Myocyte (in vitro differentiated cells): ENCODE results near the gene GCHFR. TPM values are rescaled to one million over a fixed set of nuclear protein-coding genes. Genes with fewer than 3 reads are reported as not detected.

Source experiments
- DNase-seq: peaks from one replicate; pipeline ENCODE4 v3.0.0-alpha.2; 2012; ENCODE audit warnings: low read depth
- polyA plus RNA-seq: library from polyadenylated mRNA; unstranded; fragments of >200 nt; gene quantifications from one replicate; pipeline ENCODE4 v1.2.1, GENCODE V29; 2012; ENCODE audit warnings: missing spikeins
- total RNA-seq: library from RNA; depleted of rRNA; stranded (reverse); fragments of >200 nt; gene quantifications from 2 replicates; pipeline ENCODE4 v1.2.3, GENCODE V29; 2014

GCHFR gene
- total RNA-seq: 5.5 and 8.0 TPM in 2 replicates
- 2.7 TPM for polyA plus RNA-seq

DNA sequence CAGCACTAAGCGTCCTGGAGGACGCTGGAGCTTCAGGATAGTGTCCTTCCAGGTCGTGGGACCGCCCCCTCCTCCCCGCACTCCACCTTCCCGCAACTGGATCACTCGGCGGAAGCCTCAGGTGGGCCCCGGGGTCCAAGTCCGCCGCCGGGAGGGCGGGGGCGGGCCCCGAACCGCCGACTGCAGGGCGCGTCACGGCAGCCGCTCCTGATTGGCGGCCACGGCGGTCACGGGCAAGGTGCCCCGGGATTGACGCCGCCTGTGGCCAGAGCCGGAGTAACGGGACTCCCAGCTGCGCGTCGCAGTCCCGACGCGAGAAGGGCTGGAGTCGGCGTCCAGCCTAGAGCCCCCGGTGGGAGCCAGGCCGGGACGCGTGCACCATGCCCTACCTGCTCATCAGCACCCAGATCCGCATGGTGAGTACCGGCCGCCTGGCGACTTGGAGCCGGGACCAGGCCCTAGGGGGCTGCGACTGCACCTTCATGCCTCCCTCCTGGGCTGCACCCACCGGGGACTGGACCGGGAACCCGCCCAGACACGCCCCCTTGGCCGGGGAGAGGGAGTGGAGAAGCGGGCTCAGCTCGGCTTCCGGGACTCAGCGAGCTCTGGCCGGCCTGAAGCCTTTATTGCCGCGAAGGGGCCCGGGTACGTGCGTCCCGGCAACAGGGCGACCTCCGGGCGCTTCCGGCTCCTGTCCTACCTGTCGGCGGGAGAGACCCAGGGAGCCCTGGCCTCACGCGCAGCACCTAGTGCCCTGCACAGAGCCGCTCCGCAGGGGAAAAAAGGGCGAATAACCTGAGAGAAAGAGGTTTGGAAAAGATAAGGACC lies at the start of gene GCHFR:
TSS of gene GCHFR (plus strand) at position 268 of the 828 bp plus-strand sequence. CDS start at position 381, 113 bp downstream.
- DNase-seq: peak; percentile 71

DNA sequence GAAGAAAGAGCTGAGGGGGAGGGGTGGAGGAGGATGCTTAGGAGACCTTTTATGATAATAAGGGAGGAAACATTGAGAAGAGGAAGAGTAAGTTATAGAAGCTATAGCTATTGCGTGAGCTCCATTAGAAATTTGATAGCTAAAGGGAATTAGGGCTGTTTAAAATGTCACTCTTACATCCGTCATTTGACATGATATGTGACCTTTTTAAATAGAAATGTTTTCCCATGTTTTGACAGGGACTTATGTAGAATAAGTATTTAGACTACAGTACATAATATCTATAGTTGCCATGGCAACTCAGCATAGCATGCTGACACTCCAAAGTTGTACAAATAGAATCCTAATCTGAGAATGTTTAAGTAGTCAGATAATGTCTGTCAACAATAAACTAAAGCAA lies 49.7 kb upstream of the GCHFR start:
- DNase-seq: no peak

DNA sequence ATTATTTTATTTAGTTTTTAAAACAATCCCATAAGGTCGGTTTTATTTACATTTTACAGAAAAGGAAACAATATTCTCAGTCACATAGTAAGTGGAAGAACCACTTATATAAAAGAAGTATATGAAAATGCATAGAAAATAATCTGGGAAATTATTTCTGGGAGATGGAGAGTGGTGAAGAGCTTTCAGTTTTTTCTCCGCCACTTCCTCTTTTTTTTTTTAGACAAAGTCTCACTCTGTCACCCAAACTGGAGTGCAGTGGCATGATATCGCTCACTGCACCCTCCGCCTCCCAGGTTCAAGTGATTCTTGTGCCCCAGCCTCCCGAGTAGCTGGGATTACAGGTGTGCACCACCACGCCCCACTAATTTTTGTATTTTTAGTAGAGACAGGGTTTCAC lies 47.7 kb upstream of the GCHFR start:
- DNase-seq: no peak

DNA sequence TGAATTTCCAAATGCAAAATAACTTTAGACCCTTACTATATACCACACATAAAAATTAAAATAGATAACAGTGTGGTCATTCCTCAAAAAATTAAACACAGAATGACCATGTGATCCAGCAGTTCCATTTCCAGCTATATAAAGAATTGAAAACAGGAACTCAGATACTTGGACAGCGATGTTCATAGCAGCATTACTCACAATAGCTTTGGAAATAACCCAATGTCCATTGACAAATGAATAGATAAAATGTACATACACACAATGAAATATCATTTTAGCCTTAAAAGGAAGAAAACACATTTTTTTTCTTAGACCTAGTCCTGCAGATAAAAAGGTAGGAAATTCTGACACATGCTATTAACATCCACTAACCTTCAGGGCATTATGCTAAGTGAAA lies 42.2 kb upstream of the GCHFR start:
- DNase-seq: no peak

DNA sequence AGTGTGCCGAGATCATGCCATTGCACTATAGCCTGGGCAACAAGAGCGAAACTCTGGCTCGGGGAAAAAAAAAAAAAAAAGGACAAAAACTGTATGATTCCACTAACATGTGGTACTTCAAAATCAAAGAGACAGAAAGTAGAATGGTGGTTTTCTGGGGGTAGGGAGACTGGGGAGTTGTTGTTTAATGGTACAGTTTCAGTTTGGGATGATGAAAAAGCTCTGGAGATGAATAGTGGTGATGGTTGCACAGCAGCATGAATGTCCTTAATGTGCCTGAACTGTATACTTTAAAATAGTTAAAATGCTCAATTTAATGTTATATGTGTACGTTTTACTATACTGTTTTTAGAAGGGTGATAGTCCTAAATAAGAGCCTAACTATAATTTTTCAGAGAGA lies 41.5 kb upstream of the GCHFR start:
- no peak for DNase-seq

DNA sequence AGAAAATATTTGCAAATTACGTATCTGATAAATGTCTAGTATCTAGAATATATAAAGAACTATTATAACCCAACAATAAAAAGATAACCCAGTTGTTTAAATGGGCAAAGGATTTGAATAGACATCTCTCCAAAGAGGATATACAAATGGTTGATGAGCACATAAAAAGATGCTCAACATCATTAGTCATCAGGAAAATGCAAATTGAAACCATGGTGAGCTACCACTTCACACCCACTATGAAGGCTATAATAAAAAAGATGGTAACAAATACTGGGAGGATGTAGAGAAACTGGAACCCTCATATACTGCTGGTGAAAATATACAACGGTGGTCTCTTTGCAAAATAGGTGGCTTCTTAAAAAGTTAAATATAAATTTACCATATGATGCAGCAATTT lies 40.9 kb upstream of the GCHFR start:
- DNase-seq: peak; percentile 18

DNA sequence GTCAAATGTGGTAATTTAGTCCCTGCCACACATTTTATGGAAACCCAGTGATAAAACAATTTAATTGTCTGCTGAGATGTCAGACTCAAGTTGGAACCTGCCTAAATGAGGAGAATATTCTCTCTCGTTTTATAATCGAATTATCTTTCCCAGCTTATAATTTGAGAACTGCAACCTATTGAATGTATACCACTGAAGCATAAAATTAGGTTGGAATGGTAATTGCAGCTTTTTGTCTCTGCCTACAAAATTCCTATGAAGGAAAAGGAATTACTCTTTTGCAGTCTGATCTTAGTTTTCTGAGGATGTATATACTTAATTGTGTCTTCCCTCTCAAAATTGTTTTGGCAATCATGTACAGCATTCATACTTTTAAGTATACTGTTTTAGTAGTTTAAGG lies 39.9 kb upstream of the GCHFR start:
- no peak for DNase-seq

DNA sequence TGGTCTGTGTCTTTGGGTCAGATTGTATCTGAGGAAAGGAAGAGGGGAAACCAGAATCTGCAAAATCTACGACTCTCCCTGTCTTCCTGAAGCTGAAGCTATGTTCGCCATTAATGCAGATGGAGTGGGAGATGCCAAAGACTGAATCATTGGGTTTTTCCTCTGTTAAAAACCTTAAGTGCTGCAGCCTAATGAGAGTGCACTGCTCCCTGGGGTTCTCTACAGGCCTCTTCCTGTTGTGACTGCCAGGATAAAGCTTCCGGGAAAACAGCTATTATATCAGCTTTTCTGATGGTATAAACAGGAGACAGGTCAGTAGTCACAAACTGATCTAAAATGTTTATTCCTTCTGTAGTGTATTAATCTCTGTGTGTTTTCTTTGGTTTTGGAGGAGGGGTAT lies 32.8 kb upstream of the GCHFR start:
- no peak for DNase-seq

DNA sequence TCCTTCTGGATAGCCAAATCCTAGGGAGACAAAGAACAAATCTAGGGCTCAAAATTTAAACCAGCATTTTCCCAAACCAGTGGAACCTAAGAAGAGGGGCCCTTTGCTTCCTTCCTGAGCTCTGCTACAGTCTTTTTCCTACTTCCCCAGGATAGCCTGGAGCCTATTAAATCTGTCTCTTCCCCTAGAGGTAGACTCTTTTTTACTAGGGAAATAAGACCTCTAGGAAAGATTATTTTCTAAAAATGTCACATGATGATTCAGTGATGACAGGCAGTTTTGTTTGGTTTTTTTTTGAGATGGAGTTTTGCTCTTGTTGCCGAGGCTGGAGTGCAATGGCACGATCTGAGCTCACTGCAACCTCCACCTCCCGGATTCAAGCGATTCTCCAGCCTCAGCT lies 27.3 kb upstream of the GCHFR start:
- DNase-seq: no peak

DNA sequence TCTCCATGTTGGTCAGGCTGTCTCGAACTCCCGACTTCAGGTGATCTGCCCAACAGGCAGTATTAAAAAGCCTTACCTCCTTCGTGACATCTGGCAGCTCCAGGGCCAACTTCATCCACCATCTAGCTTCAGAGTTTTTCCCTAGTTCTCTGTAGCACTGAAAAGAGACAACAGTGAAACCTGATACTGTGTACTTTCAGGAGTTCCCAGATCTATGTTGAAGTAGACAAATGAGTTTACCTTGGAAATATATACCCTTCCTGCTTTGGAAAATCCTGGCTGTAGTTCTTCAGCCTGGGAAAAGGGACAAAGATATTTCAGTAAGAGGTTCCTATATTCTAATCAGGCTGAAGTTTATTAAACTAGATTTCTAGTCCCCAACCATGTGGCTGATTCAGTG lies 26.8 kb upstream of the GCHFR start:
- DNase-seq: no peak

DNA sequence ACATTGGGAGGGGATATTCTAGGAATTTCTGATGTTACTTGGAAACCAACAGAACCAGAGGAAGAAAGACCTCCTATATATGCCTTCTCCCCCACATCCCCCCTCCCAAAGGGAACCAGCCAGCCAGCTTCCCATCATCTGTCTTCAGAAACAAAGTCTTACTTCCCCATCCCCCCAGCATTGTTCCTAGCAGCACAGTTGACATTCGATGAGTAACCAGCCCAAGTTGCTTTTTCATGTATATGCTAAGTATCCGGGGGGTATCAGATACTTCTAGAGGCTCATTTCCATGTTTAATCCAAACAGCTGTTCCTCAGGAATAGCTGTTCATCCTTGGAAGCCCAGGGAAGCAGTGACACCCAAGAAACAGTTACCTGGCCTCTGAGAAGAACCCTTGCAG lies 24.8 kb upstream of the GCHFR start:
- no peak for DNase-seq

DNA sequence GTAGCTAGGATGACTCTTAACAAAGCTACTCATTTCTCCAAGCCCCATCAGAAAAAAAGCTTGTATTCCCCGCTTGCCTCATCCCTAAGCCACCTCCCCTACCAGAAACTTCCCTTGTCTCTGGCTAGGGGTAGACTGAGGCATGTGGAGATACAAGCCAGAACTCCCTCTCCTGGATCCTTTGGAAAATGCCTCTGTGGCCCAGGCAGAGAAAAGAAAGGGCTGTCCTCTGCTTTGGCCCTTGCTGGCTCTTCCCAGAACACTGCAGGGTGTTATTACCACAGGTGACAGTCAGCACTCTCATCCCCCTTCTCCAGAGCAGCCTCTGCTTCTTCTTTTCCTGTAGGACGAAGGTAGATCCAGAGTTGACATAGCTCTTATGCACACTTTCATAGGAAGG lies 24.0 kb upstream of the GCHFR start:
- no peak for DNase-seq

DNA sequence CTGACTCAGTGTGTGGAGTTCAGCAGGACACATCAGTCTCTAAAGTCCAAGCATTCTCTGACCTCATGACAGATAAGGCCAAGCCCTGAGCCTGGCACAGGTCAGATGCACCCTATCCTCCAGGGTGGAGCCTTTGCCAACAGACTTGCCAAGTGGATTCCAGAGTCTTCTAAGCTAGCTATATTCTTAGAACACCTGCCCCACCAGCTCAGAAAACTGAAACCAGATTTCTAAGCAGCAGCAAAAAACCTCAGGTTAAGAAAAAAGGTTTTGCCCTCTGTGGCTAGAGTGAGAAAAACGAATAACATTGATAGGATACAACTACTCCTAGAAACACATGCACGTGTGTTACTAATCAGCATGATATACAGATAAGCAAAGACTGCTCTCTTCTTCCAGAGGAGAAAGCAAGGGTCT lies 20.4 kb upstream of the GCHFR start:
- DNase-seq: no peak

DNA sequence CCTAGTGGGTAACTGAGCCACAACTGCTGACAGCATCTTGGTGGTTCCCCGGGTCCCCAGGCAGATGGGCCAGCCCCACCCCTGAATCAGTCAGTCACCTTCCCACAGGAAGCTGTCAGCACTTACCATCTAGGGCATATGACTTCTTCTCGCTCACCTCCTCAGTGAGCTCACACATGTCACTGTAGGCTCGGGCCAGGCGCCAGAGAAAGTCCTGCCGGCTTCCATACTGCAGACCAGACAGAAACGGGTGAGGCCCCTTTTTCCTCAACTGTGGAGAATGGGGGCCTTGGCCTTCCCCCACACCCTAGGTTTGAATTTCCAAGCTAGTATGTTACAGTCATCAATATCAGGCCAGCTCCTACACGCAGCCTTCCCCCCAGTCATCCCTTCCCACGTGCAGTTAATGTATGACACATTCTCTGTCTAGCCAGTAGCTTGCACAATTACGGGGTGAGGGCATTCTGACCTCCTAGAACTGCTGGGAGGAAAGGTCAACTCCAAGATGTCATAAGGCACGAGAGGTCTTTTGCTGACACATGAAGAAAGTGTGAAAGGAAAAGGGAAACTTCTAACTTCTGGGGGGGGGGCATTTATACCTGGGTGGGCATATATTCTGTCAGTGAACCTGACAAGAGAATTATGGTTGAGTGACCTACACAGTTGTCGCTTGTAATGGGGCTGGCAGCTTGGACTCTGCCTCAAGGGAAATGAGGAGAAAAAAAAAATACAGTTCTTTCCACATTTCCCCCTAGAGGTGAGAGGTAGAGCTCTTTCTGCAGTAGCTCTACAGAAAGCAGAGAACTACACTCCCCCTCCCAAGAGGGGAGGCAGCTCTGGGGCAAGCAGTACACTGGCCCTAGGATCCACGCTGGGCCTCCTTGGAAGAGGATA lies 19.7 kb upstream of the GCHFR start:
- peak; percentile 38 for DNase-seq

DNA sequence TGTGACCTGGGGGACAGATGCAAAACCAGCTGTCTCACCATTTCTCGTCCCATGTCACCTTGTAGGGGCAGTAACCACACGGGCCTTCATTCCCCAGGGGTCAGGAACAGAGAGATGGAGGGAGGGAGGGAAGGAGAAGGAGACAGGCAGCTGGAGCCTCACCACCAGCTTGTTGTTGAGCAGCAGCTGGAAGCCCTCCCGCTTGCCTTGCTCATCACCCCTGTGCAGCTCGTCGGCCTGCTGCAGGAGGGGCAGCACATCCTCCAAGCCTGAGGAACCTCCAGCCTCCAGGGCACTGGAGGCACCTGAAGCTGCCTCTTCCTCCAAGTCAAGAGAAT lies 19.1 kb upstream of the GCHFR start:
- DNase-seq: peak; percentile 43

DNA sequence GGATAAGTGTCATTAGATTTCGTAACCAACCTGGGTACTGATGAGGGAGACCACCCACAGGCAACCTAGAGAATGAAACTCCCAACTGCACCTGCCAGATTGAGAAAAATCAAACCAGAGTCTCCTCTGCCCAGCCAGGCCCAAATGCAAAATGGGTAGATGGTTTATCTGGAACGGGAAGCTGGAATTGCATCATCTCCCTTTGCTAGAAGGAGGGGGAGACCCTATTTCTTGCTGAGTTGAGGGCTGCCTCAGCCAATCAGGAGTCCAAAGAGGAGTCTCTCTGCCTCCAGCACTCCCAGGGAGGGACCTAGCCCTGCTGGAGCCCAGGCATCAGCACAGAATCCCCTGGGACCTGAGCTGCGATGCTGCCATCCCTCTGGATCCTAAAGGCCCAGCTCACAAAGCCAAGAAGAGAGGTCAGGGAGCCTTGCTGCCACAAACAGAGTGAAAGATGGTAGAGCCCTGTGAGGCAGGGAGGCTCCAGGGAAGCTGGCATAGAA lies 16.9 kb upstream of the GCHFR start:
- no peak for DNase-seq

DNA sequence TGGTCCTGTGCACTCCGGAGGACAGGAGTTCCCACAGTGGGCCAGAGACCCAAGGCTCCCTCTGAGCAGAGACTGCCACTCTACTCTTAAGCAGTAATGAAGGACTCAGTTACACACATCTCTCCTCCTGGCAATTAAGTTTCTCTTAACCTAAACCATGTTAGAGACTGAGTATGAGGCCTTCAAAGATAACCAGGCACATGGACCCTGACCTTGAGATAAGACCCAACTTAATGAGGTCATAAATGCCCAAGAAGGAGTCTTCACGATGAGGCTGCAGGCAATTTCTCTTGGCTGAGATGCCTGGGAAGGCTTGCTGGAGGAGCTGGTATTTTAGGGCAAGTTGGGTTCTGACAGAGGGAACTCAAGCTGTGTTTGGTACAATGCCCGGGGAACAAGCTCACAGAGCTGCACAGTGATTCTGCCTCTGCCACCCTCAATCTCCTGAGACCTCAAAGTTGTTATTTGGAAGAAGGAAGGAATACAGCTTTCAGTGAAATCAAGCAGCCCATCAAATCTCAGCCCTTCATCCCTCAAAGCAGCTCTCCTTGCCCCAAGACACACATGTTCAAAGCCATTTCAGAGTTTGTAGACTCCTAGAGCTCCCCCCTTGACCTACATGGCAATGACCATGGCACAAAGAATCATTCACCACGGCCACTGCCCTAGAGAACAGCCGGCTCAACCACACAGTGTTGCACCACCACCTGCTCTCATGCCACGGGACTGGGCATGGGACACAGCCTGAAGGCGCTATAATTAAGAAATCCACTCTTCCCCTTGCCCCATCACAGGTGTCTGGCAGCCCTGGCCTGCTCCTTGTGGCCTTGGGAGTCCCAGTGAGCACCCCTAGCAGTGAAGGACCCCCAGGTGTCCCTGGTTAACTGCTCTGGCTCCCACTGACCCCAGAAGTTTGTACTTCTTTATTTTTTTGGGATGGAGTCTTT lies 15.9 kb upstream of the GCHFR start:
- peak; percentile 74 for DNase-seq

DNA sequence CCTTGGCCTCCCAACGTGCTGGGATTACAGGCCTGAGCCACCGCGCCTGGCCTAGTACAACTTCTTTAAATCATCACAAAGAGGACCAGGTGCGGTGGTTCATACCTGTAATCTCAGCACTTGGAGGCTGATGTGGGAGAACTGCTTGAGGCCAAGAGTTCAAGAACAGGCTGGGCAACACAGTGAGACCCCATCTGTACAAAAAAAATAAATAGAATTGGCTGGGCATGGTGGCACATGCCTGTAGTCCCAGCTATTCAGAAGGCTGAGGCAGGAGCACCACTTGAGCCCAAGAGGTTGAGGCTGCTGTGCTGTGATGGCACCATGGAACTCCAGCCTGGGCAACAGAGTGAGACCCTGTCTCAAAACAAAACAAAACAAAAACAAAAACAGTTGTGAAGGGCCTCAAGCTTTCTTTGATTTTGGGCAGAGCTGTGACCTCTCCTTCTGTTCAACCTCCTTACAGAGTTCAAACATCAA lies 14.7 kb upstream of the GCHFR start:
- DNase-seq: no peak

DNA sequence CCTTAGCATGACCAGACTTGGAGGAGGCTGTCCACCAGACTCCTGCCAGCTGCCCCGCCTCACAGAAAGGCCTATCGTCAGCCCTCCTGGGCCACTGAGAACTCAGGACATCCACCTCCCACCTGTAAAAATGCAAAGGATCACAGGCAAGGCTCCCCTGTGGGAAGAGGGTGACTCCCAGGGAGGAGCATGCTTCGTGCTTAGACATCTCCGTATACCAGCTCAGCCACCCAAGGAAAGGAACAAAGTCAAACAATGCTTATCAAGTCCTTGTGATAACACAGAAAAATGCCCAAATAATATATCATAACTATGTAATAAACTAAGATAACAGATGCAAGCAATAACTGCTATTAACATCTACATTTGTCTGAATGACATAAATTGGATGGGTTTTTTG lies 13.0 kb upstream of the GCHFR start:
- DNase-seq: no peak

DNA sequence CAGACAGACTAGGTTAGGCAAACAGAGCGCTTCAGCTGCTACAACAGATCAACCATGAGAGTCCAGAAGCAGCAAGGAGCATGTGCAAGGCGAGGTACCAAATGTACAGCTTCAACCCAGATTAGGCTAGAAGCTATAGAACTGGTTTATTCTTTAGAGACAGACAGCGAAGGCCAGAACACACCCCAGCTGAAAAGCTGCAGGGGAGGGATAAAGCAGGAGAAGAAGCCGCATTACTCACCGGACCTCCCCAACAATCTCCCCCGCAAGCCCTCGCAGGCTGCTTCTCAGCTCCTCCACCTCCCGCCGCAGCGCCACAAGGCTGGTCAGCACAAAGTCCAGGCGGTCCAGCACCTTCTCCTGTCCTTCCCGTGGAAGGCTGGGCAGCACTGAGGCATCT lies 12.1 kb upstream of the GCHFR start:
- DNase-seq: no peak

DNA sequence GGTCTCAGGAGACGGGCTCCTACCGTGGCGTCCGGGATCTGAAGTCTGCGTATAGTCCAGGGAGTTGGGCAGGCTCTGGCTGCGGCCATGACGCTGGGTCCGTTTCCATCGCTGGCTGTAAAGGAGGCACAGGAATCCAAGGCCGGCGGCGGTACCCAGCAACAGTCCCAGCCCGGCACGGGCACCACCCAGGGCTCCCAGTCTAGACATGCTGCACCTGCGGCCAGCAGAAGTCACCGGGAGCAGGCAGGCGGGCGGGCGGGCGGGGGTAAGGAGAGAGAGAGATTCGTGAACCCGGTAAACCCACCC lies 9.3 kb upstream of the GCHFR start:
- no peak for DNase-seq
